GM19025 (cell line): ENCODE data around the gene PDP2.
"Not testable (repeated sequence)": the region's sequence is repeated elsewhere in the genome, so short reads cannot be mapped to it uniquely, and the experiment has no call there.

Experiments
- ATAC-seq: cut with Tn5 transposase; IDR thresholded peaks from one replicate; pipeline ENCODE4 v1.9.1; 2021; ENCODE audit warnings: mild to moderate bottlenecking, low read depth, moderate library complexity; ENCODE audit not compliant: unreplicated experiment

The PDP2 gene

DNA sequence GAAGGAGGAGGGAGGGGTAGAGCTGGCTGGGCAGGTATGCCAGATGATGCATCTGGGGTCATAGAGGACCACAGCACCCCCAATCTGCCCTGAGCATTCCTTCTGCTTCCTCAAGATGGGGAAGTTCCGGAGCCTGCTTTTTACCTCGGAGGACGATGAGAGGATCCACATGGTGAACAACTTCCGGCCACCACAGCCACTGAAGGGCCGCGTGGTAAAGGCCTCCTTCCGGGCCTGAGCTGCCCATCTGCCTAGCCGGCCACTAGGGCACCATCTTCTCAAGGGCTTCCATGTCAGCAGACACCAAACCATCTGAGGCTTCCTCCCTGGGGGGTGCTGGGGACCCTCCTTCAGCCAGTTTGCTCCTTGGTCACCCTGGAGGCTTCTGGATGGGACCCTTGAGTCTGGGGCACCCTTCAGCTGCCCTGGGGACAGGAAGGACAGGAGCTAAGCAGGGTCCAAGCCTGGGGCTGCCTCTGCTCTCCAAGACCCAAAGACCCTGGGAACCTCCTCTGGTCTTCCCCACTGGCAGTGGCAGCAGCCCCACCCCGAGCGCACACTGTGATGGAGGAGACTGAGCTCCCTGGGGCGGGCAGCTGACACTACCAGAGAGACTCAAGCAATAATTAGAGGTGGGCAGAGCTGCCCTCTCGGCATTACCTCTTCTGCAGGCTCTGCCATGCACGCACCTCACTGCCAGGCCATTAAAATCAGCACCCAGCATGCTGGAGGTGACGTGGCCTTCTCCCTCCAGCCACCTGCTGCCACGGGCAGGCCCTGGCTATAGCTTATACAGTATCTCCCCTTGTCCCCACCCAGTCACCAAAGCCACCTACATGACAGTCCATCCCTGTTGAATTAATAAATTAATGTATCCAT, 26.8 kb upstream of the PDP2 start:
- ATAC-seq: no peak

DNA sequence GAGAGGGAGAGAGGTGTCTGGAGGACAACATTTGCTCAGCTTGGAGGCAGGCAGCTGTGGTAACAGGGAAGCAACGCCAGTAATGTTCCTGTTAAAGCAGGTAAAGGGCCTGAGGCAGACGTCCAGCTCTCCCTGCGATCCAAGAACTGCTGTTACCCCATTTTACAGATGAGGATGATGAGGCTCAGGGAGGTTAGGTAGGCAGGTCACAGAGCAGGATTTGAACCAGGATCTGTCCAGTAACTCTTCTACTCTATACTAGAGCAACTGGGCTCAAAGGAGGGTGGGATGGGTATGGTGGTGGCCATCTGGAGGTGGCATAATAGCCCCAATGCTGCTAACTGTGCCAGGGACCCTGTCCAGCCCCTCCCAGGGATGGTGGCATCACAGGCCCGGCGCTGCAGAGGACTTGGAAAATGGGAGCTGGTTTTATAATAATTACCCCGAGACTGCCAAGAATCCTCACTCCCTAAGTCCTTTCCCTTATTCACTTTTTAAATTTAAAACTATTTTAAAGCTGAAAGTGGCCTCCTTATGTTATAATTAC, 24.1 kb upstream of the PDP2 start:
- no peak for ATAC-seq

DNA sequence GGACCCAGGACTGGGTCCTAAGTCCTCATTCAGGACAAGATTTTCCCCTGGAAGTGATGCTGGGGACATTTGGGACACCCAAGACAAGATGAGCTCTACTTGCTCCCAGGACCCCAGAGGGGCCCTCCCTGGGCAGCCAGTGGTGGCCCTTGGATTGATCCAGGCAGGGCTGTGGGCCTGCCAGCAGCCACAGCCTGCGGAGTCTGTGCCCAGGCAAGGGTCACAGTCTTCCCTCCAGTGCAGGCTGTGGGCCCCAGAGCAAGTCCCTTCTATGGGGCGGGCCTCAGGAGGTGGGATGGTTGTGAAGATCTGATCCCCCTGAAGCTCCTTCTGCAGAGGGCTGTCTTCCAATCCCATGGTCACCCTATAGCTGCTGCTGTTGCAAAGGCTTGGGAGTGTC, 23.5 kb upstream of the PDP2 start:
- no peak for ATAC-seq

DNA sequence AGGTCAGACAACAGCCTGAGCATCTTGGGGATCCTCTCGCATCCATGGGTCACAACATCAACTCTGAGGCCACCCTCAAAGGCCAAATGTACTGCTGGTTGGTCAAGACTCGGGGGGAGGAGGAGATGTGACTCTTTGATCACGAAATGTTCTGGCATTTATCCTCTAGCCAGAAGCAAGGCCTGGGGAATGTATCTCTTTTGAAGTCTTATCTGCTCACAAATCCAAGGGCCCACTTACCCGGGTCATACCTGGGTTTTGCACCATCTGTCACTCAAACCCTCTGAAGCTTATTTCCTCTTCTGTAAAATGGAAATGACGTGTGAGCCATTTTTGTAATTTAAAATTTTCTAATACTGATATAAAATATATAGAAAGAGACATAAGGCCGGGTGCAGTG, 22.9 kb upstream of the PDP2 start:
- ATAC-seq: no peak

DNA sequence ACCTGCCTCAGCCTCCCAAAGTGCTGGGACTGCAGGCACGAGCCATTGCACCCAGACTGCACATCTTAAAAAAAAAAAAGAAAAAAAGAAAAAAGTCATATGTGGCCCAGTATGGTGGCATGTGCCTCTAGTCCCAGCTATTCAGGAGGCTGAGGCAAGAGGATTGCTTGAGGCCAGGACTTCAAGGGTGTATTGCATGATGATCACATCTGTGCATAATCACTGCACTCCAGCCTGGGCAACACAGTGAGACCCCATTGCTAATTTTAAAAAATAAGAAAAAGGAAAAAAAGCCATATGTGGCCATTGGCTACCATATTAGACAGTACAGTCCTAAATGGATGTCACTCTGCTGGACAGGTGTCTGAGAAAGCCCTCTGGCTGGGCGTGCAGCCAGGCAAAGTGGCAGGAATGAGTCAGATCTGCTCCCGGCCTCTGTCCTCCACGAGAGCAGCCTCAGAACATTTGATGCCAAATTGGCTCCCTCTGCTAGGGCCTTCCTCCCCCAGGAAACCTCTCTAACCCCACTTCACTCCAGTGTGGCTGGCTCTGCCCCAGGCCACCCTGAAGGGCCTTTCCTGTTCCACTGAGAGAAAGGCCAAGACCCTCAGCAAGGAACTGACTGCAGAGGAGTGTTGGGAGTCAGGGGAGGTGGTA, 21.4 kb upstream of the PDP2 start:
- ATAC-seq: no peak

DNA sequence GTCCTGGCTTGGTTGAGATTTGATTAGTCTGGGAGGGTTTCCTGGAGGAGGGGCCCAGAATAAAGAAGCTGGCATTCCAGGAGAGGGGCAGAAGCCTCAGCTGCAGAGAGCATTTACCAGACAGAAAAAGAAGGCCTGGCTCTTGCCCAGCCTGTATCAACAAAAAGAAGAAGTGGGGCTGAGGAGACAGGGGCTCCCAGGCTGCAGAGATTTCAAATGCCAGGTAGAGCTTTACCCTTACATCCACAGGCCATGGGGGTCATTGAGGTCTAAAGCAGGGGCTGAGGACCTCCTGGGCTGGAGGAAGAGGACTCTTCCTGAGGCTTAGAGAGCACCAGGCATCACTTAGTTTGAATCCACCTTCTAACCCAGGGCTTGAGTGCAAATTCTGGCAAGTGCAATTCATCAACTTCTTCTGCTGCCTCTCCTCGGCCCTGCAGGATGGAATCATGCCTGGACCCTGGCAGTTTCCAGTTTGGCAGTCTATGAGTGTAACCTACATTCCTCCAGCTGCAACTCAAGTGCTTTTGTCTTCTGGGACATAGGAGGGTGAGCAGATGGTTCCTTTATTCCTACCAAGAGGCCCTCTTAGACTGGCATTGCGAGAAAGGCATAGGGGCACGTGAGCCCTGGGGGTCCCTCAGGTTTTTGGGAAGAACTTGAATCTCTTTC, 20.8 kb upstream of the PDP2 start:
- no peak for ATAC-seq

DNA sequence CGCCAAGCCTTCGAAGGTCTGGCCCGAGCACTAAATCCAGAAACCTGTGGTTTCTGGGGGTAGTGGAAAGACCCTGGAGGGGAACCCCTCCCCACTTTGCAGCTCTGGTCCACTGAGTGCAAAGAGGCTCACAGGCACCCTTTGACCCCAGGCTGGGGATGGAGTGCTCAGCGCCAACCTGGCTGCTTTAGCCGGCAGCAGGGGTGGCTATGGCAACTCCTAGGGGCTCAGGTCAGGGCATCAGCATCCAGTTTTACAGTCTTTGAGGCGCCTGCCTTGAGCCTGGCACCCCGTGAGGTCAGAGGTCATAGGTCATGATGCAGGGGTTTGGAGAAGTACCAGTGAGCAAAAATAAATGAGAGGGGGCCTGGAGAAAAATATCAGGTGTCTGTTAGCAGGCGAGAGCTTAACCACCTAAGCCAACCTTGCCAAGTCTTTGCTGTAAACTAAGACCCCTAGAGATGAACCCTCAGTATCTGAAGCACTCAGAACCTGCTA, 18.2 kb upstream of the PDP2 start:
- ATAC-seq: no peak

DNA sequence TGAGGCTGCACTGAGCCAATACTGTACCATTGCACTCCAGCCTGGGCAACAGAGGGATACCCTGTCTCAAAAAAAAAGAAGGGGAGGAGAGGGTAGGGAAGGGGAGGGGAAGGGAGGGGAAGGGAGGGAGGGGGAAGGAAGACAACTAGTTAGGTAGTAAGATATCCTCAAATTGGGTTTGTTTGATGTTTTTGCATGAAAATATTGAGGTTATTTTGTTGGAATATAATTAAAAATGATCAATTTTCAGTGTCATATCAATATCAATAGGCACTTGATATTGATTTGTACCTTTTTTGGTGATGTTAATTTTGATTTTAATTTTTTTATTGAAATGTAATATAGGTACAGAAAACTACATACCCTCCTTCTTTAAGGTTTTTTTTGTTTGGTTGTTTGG, 16.6 kb upstream of the PDP2 start:
- no peak for ATAC-seq

DNA sequence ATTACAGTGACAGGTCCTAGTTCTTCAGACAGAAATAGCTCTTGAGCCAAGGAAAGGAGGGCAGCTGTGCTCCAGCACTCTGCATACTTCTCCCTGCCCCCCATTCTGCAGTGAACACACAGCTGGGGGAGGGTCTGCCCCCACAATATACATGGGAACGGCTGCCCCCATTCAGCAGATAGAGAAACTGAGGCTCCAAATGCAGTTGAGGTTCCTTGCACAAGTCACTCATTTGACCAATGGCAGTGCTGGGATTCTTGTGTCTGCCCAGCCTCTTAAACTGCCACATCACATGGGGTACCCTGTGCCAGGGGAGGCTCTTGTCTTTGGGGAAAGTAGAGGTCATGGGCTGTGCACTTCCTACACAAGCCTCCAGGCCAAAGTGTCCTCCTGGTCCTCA, 10.9 kb upstream of the PDP2 start:
- ATAC-seq: no peak

DNA sequence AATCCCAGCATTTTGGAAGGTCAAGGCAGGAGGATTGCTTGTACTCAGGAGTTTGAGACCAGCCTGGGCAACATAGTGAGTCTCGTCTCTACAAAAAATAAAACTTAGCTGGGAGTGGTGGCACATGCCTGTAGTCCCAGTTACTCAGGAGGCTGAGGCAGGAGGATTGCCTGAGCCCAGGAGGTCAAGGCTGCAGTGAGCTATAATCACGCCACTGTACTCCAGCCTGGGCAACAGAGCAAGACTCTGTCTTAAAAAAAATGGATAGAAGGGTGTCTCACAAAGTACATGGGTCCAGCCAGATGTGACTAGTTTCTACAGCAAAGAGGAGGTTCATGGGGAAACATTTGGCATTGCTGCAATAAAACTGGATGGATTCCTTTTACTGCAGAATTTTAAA, 9.0 kb upstream of the PDP2 start:
- ATAC-seq: not testable (repeated sequence)

DNA sequence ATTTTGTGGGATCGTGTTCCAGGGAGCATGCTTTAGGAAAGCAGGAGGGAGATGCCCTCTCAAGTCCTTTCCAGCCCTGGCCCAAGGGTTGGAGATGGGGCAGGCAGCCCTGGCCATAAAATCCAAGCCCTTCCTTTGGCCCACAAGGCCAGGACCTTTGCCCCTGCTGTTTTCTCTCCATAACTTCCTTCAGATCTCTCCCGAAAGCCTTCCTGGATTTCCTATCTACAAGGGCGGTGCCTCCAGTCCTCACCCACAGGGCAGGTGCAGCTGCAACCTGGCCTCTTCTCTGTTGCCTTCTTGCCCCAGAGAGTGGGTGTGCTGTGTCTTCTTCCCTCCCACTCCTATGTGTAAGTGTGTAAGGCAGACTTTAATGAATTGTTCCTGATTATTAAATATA, 8.5 kb upstream of the PDP2 start:
- ATAC-seq: no peak

DNA sequence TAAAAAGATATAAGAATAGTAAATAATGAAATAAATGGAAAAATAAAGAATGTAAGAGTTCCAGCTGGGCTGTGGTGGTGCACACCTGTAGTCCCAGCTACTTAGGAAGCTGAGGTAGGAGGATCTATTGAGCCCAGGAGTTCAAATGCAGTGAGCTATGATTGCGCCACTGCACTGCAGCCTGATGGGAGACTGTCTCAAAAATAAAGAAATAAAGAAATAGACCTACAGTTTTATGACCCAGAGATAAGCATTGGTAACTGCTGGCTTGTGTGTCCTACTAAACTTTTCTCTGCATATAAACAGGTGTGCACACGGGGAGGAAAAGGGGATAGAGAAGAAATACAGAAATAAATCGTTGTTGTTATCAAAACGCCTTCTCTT, 7.8 kb upstream of the PDP2 start:
- ATAC-seq: no peak

DNA sequence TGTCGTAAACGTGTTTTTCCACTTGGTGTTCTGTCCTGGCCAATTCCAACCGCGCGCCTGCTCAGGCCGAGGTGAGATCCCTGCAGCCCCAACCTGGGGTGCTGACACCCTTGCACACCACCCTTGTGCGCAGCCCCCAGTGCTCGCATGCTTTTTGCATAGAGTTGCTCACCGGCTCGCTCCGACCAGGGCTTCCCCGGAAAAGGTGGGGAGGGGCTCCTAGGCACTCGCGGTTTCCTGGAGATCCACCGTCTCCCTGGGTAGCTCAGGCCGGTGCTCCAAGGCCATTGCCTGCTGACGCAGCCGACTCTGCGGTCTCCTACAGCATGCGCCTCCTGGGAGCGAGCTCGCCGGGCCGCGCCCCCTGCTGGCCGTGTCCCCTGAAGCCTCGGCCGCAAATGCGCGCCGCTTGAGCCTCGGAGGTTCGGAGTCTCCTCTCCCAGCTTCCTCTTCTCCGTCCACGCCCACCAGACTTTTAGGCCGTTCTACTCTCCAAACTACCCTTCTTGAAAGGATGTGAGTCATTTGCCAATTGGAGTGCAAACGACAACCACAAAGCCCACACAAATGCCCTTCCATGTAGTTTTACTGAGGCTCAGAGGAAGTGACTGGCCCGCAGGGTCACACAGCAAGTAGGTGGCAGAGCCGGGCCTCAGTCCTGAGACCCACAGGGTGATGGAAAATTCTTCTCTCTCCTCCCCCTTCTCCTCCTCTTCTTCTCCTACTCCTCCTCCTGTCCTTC, 7.2 kb upstream of the PDP2 start:
- ATAC-seq: peak; percentile 80

DNA sequence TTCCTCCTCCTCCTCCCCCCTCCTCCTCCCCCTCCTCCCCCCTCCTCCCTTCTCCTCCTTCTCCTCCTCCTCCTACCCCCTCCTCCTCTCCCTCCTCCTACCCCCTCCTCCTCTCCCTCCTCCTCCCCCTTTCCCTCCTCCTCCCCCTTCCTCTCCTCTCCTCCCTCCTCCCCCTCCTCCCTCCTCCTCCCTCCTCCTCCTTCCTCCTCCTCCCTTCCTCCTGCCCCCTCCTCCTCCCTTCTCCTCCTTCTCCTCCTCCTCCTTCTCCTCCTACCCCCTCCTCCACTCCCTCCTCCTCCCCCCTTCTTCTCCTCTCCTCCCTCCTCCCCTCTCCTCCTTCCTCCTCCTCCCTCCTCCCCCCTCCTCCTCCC, 6.6 kb upstream of the PDP2 start:
- ATAC-seq: no peak

DNA sequence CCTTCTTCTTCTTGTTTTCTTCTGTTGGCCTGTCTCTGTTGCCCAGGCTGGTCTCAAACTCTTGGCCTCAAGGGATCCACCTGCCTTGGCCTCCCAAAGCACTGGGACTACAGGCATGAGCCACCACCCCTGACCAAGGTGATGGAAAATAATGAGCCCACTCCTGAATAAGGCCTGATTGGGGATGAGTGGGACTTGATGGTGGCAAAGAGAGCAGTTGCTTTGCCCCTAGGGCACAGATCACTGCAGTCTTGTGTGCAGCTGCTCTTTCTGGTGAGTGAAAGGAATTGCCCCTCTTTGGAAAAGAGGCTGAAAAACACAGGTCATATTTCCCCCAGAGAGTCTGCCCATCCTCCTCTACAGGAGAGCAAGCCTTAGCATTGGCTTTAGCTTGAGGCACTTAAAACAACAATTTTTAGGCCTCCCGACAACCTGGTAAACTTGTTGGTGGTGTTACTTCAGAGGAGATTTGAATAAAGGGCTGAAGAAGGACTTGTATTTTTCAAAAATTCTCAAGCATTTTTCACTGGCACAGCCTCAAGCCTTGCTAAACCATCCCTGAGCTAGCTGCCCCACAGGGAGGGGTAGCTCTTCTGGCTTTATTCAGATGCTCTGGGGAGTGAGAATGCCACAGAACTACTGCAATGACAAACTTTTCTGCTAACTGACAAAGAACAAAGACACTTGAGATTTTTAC, 6.1 kb upstream of the PDP2 start:
- no peak for ATAC-seq

DNA sequence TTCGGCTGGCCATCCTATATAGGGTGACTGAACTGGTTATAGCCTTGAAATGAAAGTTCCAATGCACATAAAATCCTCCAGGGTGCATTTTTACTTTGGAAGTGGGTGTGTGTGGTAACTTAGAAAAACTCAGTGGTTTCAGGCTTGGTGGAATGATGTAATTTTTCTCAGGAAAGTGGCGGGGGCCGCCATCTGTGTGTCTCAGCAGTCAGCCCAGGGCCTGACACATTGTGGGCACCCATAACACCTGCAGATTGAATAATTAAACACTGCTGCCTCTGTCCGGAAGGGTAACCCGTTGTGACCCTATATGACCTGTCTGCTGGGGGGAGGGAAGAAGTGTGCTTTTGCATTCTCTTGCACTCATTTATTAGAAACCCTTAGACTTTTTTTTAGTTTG, 2.2 kb upstream of the PDP2 start:
- ATAC-seq: no peak

DNA sequence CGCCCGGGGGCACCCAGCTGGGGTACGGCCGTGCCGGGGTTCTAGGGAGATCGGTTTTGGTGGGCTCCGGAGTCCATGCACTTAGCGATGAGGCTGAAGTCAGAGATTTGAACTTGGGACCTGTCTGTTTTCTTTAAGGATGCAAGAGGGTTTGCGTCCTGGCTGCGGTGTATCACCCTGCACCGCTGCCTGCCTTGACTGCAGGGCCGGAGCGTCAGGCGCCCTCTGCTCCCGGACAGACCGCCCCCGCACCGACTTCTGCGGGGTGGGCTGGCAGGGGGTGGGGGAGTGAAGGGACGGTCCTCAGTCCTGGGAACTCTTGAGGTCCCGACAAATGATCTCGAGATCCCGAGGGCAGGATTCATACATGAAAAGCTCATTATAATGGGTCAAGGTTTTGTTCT, 701 bp downstream of the PDP2 start:
- no peak for ATAC-seq

DNA sequence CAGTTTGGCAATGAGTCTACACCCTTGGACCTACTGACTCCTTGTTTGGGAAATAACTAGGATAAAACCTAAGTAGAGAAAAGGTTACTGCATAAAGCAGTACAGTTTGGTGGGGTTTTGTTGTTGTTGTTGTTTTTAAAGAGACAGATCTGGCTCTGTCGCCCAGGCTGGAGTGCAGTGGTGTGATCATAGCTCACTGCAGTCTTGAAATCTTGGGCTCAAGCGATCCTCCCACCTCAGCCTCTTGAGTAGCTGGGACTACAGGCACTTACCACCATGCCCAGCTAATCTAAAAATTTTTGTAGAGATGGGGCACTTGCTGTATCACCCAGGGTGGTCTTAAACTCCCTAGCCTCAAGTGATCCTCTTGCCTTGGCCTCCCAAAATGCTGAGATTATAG, 1.2 kb downstream of the PDP2 start:
- no peak for ATAC-seq

DNA sequence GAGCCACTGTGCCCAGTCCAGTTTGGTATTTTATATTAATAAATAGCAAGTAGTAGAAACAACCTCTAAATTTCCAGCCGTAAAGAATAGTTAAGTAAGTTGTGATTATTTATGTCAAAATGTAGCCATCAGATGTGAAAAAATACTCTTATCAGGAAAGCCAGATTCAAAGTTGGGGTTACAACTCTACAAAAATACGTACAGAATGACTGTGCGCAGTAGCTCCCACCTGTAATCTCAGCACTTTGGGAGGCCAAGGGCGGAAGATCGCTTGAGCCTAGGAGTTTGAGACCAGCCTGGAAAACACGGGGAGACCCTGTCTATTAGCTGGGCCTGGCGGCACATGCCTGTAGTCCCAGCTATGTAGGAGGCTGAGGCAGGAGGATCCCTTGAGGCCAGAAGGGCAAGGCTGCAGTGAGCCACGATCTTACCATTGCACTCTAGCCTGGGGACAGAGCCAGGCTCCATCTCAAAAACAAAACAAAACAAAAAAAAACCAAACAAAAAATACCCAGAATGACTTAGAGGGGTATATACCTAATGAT, 1.7 kb downstream of the PDP2 start:
- no peak for ATAC-seq

DNA sequence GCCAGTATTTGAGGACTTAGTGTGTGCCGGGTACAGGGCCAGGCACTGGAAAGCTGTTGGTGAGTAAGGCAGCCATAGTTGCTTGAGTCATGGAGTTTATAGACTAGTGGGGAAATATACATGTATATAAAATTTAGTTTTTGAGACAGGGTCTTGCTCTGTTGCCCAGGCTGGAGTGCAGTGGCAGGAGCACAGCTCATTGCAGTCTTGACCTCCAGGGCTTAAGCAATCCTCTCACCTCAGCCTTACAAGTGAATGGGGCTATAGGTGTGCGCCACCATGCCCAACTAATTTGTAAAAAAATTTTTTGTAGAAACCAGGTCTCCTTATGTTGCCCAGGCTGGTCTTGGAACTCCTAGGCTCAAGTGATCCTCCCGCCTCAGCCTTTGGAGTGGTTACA, 2.4 kb downstream of the PDP2 start:
- no peak for ATAC-seq
